CD4-positive, alpha-beta T cell treated with Interleukin-6 for 4 hours (primary cell): ENCODE results near the gene PCDHB5.
"Not testable (repeated sequence)": the region's sequence is repeated elsewhere in the genome, so short reads cannot be mapped to it uniquely, and the experiment has no call there.

Experiments used
- DNase-seq: peaks from one replicate; pipeline ENCODE4 v3.0.0-alpha.2; 2020; ENCODE audit warnings: mixed read lengths

The PCDHB5 gene

GRCh38 chr5:141155540-141156374, 20.8 kb downstream of the PCDHB5 start:
- no peak for DNase-seq

DNA sequence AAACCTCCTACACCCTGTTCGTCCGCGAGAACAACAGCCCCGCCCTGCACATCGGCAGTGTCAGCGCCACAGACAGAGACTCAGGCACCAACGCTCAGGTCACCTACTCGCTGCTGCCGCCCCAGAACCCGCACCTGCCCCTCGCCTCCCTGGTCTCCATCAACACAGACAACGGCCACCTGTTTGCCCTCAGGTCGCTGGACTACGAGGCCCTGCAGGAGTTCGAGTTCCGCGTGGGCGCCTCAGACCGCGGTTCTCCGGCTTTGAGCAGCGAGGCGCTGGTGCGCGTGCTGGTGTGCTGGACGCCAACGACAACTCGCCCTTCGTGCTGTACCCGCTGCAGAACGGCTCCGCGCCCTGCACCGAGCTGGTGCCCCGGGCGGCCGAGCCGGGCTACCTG, 22.4 kb downstream of the PCDHB5 start:
- DNase-seq: not testable (repeated sequence)

DNA sequence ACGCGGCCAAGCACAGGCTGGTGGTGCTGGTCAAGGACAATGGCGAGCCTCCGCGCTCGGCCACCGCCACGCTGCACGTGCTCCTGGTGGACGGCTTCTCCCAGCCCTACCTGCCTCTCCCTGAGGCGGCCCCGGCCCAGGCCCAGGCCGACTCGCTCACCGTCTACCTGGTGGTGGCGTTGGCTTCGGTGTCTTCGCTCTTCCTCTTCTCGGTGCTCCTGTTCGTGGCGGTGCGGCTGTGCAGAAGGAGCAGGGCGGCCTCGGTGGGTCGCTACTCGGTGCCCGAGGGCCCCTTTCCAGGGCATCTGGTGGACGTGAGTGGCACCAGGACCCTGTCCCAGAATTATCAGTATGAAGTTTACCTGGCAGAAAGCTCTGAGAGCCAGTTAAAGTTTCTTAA, 22.9 kb downstream of the PCDHB5 start:
- DNase-seq: not testable (repeated sequence)

GRCh38 chr5:141172381-141173204, 37.6 kb downstream of the PCDHB5 start, which contains the start of gene PCDHB7:
PCDHB7 (plus strand) TSS chr5:141172644; CDS start chr5:141172836, 192 bp downstream.
- DNase-seq: peak; percentile 11

DNA sequence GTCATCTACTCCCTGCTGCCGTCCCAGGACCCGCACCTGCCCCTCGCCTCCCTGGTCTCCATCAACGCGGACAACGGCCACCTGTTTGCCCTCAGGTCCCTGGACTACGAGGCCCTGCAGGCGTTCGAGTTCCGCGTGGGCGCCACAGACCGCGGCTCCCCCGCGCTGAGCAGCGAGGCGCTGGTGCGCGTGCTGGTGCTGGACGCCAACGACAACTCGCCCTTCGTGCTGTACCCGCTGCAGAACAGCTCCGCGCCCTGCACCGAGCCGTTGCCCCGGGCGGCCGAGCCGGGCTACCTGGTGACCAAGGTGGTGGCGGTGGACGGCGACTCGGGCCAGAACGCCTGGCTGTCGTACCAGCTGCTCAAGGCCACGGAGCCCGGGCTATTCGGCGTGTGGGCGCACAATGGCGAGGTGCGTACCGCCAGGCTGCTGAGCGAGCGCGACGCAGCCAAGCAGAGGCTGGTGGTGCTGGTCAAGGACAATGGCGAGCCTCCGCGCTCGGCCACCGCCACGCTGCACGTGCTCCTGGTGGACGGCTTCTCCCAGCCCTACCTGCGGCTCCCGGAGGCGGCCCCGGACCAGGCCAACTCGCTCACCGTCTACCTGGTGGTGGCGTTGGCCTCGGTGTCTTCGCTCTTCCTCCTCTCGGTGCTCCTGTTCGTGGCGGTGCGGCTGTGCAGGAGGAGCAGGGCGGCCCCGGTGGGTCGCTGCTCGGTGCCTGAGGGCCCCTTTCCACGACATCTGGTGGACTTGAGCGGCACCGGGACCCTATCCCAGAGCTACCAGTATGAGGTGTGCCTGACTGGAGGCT, 39.5 kb downstream of the PCDHB5 start:
- DNase-seq: not testable (repeated sequence)

DNA sequence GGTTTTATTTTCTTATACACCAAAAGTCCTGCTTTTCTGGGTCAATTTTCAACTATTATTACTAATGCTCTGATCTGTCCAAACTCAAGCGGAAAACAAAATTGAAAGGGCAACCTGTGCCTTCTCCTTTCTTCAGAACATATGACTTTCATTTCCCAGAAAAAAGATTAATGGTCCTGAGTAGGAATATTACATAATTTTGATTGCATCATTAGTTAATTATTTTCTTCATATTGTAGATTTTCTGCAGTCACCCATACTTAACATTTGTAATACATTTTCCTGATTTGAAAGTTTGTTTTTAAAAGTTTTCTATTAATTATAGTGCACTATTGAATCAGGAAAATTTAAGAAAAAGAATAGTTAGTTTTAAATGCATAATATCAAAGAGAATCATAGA, 40.9 kb downstream of the PCDHB5 start:
- no peak for DNase-seq

DNA sequence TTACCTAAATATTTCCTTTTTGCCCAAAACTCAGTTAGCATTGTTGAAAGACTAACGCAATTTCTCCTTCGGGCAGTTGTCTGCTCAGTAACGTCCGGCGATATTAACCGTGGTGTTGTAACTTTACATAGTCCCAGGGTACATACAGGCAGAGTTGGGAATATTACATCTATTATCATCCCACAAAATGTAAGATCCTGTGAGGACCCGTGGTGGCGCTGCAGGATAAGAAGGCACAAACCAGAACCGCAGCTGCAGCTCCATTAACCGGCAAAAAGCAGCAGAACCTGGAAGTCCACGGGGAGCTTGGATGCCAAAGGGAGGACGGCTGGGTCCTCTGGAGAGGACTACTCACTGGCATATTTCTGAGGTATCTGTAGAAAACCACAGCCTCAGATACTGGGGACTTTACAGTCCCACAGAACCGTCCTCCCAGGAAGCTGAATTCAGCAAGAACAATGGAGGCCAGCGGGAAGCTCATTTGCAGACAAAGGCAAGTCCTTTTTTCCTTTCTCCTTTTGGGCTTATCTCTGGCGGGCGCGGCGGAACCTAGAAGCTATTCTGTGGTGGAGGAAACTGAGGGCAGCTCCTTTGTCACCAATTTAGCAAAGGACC, 42.7 kb downstream of the PCDHB5 start, which contains the start of gene PCDHB8:
TSS of gene PCDHB8 (plus strand) at position 214 of the 615 bp plus-strand sequence. CDS start at position 459, 245 bp downstream.
- DNase-seq: not testable (repeated sequence)

- DNase-seq: not testable (repeated sequence)
Measured at GRCh38 chr5:141179371-141179770, 44.4 kb downstream of the PCDHB5 start.

DNA sequence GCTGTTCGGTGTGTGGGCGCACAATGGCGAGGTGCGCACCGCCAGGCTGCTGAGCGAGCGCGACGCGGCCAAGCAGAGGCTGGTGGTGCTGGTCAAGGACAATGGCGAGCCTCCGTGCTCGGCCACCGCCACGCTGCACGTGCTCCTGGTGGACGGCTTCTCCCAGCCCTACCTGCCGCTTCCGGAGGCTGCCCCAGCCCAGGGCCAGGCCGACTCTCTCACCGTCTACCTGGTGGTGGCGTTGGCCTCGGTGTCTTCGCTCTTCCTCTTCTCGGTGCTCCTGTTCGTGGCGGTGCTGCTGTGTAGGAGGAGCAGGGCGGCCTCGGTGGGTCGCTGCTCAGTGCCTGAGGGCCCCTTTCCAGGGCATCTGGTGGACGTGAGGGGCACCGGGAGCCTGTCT, 44.9 kb downstream of the PCDHB5 start:
- DNase-seq: not testable (repeated sequence)

DNA sequence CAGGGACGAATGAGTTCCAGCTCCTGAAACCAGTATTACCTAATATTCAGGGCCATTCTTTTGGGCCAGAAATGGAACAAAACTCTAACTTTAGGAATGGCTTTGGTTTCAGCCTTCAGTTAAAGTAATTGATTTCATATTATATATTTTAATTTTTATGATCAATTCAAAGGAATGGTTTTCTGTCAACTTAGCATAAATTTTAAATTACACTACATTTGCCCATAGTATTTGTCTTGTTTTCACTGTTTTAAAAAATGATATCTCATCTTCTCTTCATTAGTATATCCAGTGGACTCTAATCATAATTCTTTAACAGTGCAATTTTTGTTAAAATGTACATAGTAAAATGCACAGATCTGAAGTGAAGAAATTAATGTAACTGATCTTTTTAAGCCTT, 45.3 kb downstream of the PCDHB5 start:
- DNase-seq: no peak

GRCh38 chr5:141182248-141182647, 47.2 kb downstream of the PCDHB5 start, which contains the start of gene PCDHB16:
PCDHB16 (plus strand) TSS chr5:141182387; CDS start chr5:141182560, 173 bp downstream.
- no peak for DNase-seq

DNA sequence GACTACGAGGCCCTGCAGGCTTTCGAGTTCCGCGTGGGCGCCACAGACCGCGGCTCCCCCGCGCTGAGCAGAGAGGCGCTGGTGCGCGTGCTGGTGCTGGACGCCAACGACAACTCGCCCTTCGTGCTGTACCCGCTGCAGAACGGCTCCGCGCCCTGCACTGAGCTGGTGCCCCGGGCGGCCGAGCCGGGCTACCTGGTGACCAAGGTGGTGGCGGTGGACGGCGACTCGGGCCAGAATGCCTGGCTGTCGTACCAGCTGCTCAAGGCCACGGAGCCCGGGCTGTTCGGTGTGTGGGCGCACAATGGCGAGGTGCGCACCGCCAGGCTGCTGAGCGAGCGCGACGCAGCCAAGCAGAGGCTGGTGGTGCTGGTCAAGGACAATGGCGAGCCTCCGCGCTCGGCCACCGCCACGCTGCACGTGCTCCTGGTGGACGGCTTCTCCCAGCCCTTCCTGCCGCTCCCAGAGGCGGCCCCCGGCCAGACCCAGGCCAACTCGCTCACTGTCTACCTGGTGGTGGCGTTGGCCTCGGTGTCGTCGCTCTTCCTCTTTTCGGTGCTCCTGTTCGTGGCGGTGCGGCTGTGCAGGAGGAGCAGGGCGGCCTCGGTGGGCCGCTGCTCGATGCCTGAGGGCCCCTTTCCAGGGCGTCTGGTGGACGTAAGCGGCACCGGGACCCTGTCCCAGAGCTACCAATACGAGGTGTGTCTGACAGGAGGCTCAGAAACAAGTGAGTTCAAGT, 49.3 kb downstream of the PCDHB5 start:
- not testable (repeated sequence) for DNase-seq

DNA sequence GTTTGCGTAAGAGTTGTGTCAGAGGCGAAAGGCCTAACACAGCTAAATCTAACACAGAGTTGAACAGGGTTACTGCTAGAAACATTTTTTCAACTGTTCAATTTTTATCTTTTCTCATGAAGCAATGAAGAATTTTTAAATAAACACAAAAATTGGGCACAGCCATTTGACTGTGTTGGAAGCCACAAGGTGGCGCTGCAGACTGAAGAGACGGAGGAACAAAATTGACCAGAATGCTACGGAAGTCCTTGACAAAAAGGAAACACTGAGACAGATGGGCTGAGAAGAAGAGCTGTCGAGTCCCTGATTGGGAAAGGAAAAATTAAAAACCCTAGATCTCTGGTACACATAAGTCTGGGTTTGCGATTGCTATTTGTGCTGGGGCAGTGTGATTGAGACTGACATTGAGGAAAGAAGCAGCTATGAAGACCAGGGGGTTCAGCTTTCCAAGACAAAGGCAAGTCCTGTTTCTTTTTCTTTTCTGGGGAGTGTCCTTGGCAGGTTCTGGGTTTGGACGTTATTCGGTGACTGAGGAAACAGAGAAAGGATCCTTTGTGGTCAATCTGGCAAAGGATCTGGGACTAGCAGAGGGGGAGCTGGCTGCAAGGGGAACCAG, 52.0 kb downstream of the PCDHB5 start, which contains the start of gene PCDHB9:
TSS of gene PCDHB9 (plus strand) at position 265 of the 616 bp plus-strand sequence. CDS start at position 423, 158 bp downstream.
- peak; percentile 30 for DNase-seq
